IPS-NIHi11 (cell line): ENCODE measurements around the gene IQCK.

Source experiments
- DNase-seq: peaks from one replicate; pipeline ENCODE4 v3.0.0; 2012; ENCODE audit warnings: mixed read lengths, low spot score

IQCK gene

GRCh38 chr16:19860166-19861041 lies 142.3 kb downstream of the IQCK start:
- peak; percentile 65 for DNase-seq

GRCh38 chr16:19861133-19861532 lies 143.1 kb downstream of the IQCK start:
- DNase-seq = no peak

- peak; percentile 66 for DNase-seq
Observed at GRCh38 chr16:19861811-19862327, 143.8 kb downstream of the IQCK start.

GRCh38 chr16:19863990-19864389 lies 145.9 kb downstream of the IQCK start:
- DNase-seq = no peak

GRCh38 chr16:19864566-19864965 lies 146.5 kb downstream of the IQCK start:
- DNase-seq = no peak

GRCh38 chr16:19868421-19868820 lies 150.3 kb downstream of the IQCK start:
- DNase-seq = no peak

- no peak for DNase-seq
Observed at GRCh38 chr16:19871721-19872120, 153.7 kb downstream of the IQCK start.

- DNase-seq = no peak
Observed at GRCh38 chr16:19872179-19872863, 154.2 kb downstream of the IQCK start.

GRCh38 chr16:19872935-19873334 lies 154.9 kb downstream of the IQCK start:
- DNase-seq = no peak

- no peak for DNase-seq
Observed at GRCh38 chr16:19874026-19874425, 156.0 kb downstream of the IQCK start.

GRCh38 chr16:19874851-19875546 lies 156.9 kb downstream of the IQCK start:
- DNase-seq = no peak

GRCh38 chr16:19875900-19876299 lies 157.8 kb downstream of the IQCK start:
- DNase-seq = no peak

- DNase-seq = no peak
Observed at GRCh38 chr16:19876501-19877059, 158.5 kb downstream of the IQCK start.

- DNase-seq = no peak
Observed at GRCh38 chr16:19878757-19879156, 160.7 kb downstream of the IQCK start.

- no peak for DNase-seq
Observed at GRCh38 chr16:19879241-19879792, 161.2 kb downstream of the IQCK start.

GRCh38 chr16:19881028-19881427 lies 163.0 kb downstream of the IQCK start:
- no peak for DNase-seq

GRCh38 chr16:19881783-19882182 lies 163.7 kb downstream of the IQCK start:
- no peak for DNase-seq

- no peak for DNase-seq
Observed at GRCh38 chr16:19882186-19882585, 164.1 kb downstream of the IQCK start.

- DNase-seq = no peak
Observed at GRCh38 chr16:19882646-19883045, 164.6 kb downstream of the IQCK start.

- no peak for DNase-seq
Observed at GRCh38 chr16:19883296-19883965, 165.4 kb downstream of the IQCK start.

GRCh38 chr16:19883966-19884485 lies 166.0 kb downstream of the IQCK start:
- peak; percentile 27 for DNase-seq
